GM13976 (cell line): Measurements from ENCODE around the gene CEP170B.
"Not testable (repeated sequence)": the region's sequence is repeated elsewhere in the genome, so short reads cannot be mapped to it uniquely, and the experiment has no call there.

Source experiments
- DNase-seq: peaks from one replicate; pipeline ENCODE4 v3.0.0; 2012; ENCODE audit warnings: low spot score
- in situ Hi-C: fragments of 300-500 bp; cut with MboI; formaldehyde crosslinking; loops from one replicate; pipeline ENCODE4 v1.12.0; 2022; ENCODE audit warnings: low sequenced_read_pairs, mixed read lengths, inconsistent platforms; ENCODE audit not compliant: unreplicated experiment
- TF ChIP-seq, protein P1 (sequence below): IDR thresholded peaks from 2 replicates; pipeline ENCODE4 v1.5.1; 2012; ENCODE audit warnings: borderline replicate concordance, mild to moderate bottlenecking; ENCODE audit not compliant: insufficient read depth; ENCODE audit errors: extremely low read depth, missing control alignments, control extremely low read depth

Gene CEP170B

DNA sequence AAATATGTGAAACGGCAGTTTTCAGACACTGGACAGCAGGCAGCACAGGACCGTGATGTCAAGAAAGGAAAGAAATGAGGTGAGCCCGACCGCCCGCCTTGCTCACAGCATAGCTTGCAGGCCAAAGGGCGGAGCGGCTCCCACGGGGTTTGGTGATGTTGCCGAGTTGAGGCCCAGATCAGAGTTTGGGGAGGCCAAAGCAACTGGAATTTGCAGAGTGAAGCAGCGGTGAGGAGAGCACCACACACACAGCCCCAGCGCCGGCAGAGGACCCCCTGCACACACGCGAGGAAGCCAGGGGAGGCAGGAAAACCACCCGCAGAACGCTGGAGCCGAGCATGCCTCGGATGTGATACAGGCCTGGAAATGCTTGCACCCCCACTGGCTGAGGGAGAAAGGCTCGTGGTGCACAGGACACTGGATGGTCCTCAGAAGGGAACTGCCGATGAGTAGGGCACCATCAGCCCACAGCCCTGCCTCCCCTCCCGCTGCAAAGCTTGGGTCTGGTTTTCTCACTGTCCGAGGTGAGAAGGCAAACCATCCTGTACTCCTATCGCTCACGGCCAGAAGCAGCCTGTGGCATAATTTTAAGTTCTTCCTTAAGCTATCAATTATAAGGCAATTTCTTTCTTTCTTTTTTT, 33.9 kb downstream of the CEP170B start:
- TF ChIP-seq, protein P1, sequence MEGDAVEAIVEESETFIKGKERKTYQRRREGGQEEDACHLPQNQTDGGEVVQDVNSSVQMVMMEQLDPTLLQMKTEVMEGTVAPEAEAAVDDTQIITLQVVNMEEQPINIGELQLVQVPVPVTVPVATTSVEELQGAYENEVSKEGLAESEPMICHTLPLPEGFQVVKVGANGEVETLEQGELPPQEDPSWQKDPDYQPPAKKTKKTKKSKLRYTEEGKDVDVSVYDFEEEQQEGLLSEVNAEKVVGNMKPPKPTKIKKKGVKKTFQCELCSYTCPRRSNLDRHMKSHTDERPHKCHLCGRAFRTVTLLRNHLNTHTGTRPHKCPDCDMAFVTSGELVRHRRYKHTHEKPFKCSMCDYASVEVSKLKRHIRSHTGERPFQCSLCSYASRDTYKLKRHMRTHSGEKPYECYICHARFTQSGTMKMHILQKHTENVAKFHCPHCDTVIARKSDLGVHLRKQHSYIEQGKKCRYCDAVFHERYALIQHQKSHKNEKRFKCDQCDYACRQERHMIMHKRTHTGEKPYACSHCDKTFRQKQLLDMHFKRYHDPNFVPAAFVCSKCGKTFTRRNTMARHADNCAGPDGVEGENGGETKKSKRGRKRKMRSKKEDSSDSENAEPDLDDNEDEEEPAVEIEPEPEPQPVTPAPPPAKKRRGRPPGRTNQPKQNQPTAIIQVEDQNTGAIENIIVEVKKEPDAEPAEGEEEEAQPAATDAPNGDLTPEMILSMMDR, result no peak

DNA sequence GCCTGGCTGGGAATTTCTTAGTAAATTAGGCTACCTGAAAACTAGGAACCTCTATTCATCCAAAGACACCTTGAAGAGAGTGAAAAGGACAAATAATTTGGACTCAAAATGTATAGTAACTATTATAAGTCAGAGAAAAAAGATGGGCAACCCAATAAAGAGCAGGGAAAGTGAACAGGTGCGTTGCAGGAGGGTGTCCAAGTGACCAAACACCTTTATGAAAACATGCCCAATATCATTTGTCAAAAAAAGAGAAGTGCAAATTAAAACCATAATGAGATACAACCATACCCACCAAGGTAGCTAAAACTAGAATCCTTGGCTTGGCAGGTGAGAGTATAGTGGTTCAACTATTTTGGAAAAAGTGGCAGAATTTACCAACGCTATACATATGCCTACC, 34.7 kb downstream of the CEP170B start:
- in situ Hi-C loops, result no loop called here
- TF ChIP-seq, protein P1, result no peak
- DNase-seq, result no peak

More for the DNA sequence above, 33.9 kb downstream of the CEP170B start:
- no peak for DNase-seq
- in situ Hi-C loops, result no loop called here

DNA sequence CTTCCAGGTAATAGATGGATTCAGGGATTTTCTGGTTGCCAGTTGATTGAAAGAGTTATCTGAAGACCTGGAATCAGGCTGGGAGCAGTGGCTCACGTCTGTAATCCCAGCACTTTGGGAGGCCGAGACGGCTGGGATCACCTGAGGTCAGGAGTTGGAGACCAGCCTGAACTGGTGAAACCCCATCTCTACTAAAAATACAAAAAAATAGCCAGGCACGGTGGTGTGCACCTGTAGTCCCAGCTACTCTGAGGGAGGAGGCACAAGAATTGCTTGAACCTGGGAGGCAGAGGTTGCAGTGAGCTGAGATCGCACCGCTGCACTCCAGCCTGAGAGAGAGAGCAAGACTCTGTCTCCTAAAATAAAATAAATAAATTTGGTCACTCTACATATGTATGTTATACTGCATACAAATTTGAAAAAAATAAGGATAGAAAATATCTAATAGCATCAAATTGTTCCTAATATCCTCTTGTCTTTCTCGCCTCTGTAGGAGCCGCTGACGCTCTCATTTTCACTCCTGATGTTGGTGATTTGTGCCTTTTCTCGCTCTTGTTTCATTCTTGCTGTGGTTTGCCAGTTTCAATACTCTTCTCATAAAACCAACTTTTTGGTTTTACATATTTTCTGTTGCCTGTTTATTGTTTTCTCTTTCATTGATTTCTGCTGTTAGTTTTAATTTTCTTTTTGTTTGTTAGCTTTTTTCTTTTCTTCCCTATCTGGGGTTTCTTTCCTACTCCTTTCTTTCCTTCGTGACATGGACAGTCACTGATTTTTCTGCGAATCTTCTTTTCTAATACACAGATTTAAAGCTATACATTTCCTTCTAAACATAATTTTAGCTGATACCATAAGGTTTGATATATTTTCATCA, 35.8 kb downstream of the CEP170B start:
- in situ Hi-C loops, result no loop called here
- TF ChIP-seq, protein P1, result no peak
- DNase-seq, result no peak

DNA sequence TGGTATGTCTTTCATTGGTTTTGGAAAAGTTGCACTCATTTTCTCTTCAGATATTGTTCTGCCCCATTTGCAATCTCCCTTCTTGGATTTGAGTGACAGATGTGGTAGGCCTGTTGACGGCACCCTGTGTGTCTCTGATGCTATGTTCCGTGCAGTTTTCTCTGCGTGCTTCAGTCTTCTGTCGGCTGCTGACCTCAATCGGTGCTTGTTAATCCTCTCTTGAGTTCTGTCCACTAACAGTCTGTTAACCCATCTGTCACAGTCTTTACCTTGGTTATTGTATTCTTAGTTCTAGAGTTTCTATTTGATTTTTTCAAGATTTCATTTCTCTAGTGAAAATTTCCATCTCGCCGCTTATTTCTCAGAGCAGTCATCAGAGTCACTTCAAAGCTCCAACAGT, 38.9 kb downstream of the CEP170B start:
- DNase-seq, result no peak
- TF ChIP-seq, protein P1, result no peak
- in situ Hi-C loops, result no loop called here

DNA sequence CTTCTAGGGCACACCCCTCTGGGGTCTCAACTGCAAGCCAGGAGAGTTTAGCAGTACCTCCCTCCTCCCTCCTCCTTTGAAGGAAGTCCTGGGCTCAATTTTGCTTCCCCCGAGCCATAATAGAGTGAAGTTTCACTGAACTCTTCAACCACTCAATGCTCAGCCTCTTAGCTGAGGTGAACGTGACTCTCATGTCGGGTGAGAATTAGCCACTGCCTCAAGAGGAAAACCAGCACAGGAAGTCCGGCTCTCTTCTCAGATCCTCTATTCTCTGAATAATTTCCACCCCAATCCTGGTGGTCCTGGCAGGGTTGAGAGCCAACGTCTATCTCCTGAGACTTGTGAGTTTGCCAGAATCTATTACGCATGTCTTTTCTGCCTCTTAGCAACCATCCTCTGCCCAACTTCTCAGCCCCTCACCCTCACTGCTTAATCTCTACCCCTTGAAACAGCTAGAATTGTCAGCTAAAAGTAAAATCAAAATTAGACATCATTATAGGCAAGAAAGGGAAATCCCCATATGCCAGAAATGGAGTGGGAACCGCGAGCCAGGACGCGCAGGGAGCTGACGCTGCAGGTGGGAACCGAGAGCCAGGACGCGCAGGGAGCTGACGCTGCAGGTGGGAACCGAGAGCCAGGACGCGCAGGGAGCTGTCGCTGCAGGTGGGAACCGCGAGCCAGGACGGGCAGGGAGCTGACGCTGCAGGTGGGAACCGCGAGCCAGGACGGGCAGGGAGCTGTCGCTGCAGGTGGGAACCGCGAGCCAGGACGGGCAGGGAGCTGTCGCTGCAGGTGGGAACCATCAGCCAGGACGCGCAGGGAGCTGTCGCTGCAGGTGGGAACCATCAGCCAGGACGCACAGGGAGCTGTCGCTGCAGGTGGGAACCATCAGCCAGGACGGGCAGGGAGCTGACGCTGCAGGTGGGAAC, 39.8 kb downstream of the CEP170B start:
- DNase-seq, in situ Hi-C loops: not testable (repeated sequence)

DNA sequence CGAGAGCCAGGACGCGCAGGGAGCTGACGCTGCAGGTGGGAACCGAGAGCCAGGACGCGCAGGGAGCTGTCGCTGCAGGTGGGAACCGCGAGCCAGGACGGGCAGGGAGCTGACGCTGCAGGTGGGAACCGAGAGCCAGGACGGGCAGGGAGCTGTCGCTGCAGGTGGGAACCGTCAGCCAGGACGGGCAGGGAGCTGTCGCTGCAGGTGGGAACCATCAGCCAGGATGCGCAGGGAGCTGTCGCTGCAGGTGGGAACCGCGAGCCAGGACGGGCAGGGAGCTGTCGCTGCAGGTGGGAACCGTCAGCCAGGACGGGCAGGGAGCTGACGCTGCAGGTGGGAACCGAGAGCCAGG, 40.5 kb downstream of the CEP170B start:
- DNase-seq, in situ Hi-C loops: not testable (repeated sequence)

DNA sequence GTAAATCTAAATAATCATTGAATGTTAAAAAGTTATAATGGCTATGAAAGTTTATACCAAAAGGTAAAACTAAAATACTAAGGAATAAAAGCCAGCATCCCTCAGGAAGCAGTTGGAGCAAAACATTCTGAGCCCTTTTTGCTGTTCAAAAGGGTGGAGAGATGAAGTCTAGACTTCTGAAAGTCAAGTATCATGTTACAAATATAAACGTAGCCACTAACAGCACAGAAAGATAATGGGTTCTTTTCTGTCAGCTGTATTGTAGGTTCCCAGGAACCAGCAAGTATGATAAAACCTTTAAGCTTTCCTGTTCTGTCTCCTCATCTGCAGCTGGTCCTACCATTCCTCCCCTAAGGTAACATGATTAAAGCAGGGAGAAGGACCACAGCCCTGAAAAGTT, 43.2 kb downstream of the CEP170B start:
- TF ChIP-seq, protein P1, result no peak
- DNase-seq, result no peak
- in situ Hi-C loops, result no loop called here
